RWPE2 (cell line): ENCODE results near the gene RTF1.
A peak's percentile ranks its signal among the peaks of the same experiment; 100 is the strongest.
"Not testable (repeated sequence)": the region's sequence is repeated elsewhere in the genome, so short reads cannot be mapped to it uniquely, and the experiment has no call there.

Source experiments
- ATAC-seq: fragments of 200-7000 bp; cut with Tn5 transposase; 3 replicates; pipeline ENCODE4 v1.9.1; 2021; ENCODE audit warnings: low read depth
- DNase-seq: peaks from one replicate; pipeline ENCODE4 v3.0.0-alpha.2; 2020; ENCODE audit warnings: low spot score
- H3K27ac ChIP-seq: fragments of 450-650 bp; 2 replicates; pipeline ENCODE4 v1.5.1; 2017; ENCODE audit warnings: mild to moderate bottlenecking; ENCODE audit not compliant: poor library complexity, severe bottlenecking
- H3K27me3 ChIP-seq: fragments of 250-450 bp; sonication (Bioruptor Pico); 2 replicates; pipeline ENCODE4 v1.5.1; 2021; ENCODE audit warnings: mild to moderate bottlenecking, moderate library complexity; ENCODE audit not compliant: insufficient read depth, poor library complexity, severe bottlenecking
- H3K36me3 ChIP-seq: fragments of 250-450 bp; sonication (Bioruptor Pico); 2 replicates; pipeline ENCODE4 v1.5.1; 2020; ENCODE audit warnings: low read depth, mild to moderate bottlenecking, moderate library complexity
- H3K4me1 ChIP-seq: fragments of 250-450 bp; sonication (Bioruptor Pico); 2 replicates; pipeline ENCODE4 v1.5.1; 2021; ENCODE audit warnings: mild to moderate bottlenecking, moderate library complexity; ENCODE audit not compliant: insufficient read depth, poor library complexity, severe bottlenecking
- H3K4me3 ChIP-seq: fragments of 250-450 bp; sonication (Bioruptor Pico); 2 replicates; pipeline ENCODE4 v1.5.1; 2021; ENCODE audit warnings: mild to moderate bottlenecking, moderate library complexity; ENCODE audit not compliant: severe bottlenecking
- H3K9me3 ChIP-seq: fragments of 250-450 bp; sonication (Bioruptor Pico); 2 replicates; pipeline ENCODE4 v1.5.1; 2021; ENCODE audit warnings: mild to moderate bottlenecking, moderate library complexity; ENCODE audit not compliant: severe bottlenecking
- TF ChIP-seq, protein P1 (sequence below): fragments of 450-650 bp; IDR thresholded peaks from one replicate; pipeline ENCODE4 v1.5.1; 2017; ENCODE audit warnings: mild to moderate bottlenecking, moderate library complexity; ENCODE audit not compliant: poor library complexity, severe bottlenecking

RTF1 gene

DNA sequence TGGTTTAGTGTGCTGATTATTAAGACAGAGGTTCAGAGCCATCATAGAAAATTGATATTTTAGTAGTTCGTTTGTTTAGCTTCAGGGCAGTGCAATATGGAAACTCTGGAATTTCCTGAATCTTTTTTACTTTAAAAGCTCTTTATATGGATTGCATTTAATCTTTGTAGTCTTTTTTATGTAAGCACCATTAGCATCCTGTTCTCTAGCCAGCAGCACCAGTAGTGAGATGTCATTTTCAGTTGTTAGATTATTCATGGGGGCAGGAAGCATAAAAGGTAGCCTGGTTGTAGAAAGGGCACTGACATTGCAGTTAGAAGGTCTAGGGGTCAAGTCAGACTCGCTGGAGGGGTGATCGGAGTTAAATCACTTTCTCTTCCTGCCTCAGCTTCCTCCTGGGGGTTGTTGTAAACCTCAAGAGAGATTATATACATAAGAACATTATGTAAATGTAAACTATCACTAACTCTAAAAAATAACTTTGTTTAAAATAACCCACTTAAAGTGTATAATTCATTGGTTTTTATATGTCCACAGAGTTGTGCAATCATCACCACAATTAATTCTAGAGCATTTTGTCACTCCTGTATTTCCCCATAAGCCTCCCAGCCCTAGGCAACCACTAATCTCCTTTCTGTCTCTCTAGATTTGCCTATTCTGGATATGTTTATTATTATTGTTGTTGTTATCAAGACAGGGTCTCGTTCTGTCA lies 45.3 kb downstream of the RTF1 start:
- Histone ChIP-seq H3K9me3 (no peaks in the 10 kb centered on the region), H3K4me3 (no peak overlapping the region), H3K36me3 (peaks cover 74% of the 10 kb centered on the region), H3K27ac (no peak overlapping the region), H3K27me3 (no peaks in the 10 kb centered on the region), H3K4me1 (no peaks in the 10 kb centered on the region)
- no peak for DNase-seq
- TF ChIP-seq, protein P1, sequence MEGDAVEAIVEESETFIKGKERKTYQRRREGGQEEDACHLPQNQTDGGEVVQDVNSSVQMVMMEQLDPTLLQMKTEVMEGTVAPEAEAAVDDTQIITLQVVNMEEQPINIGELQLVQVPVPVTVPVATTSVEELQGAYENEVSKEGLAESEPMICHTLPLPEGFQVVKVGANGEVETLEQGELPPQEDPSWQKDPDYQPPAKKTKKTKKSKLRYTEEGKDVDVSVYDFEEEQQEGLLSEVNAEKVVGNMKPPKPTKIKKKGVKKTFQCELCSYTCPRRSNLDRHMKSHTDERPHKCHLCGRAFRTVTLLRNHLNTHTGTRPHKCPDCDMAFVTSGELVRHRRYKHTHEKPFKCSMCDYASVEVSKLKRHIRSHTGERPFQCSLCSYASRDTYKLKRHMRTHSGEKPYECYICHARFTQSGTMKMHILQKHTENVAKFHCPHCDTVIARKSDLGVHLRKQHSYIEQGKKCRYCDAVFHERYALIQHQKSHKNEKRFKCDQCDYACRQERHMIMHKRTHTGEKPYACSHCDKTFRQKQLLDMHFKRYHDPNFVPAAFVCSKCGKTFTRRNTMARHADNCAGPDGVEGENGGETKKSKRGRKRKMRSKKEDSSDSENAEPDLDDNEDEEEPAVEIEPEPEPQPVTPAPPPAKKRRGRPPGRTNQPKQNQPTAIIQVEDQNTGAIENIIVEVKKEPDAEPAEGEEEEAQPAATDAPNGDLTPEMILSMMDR, result no peak
- ATAC-seq, result no peak

DNA sequence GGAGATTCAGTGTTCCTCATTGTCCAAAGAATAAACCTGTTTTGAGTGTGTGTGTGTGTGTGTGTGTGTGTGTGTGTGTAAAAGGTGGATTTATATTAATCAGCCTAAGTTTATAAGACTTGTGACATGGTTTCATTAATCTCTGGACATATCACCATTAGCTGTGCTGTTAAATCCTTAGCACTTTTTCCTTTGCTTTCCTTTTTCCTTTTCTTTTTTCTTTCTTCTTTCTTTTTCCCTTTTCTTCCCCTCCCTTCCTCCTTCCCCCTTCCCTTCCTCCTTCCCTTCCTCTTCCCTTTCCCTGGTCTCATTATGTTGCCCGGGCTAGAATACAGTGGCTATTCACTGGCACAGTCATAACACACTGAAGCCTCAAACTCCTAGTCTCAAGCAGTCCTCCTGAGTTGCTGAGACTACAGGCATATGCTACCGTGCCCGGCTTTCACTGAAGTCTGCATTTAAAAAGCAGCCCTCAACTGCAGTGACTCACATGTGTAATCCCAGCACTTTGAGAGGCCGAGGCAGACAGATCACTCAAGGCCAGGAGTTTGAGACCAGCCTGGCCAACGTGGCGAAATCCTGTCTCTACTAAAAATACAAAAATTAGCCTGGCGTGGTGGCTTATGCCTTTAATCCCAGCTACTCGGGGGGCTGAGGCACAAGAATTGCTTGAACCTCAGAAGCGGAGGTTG lies 48.1 kb downstream of the RTF1 start:
- Histone ChIP-seq H3K4me1 (no peaks in the 10 kb centered on the region), H3K27ac (no peak overlapping the region), H3K4me3 (no peak overlapping the region), H3K27me3 (no peaks in the 10 kb centered on the region), H3K36me3 (peaks cover 64% of the 10 kb centered on the region), H3K9me3 (no peaks in the 10 kb centered on the region)
- ATAC-seq, result no peak
- no peak for DNase-seq
- TF ChIP-seq, protein P1, result no peak

DNA sequence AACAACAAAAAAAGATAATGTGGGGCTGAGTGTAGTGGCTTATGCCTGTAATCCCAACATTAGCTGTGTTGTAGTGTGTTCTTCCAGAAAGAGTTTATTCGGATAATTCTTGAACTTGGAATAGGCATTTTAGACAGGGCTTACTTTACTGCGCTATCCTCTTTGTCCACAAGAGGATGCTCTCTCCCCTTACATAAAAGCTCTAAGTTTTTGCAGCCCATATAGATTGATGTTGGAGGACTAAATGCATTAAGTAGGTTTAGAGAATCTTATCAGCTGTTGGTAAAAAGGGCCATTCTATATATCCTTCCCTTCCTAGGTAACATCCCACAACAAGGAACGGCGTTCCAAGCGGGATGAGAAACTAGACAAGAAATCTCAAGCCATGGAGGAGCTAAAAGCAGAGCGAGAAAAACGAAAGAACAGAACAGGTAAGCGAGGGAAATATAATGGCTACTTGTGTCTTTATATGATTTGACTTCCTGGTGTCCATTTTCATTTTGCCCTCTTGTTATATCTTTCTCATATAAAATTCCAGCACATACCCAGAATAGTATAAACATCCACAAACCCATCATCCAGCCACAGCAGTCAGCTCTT lies 49.0 kb downstream of the RTF1 start:
- Histone ChIP-seq H3K4me3 (no peak overlapping the region), H3K4me1 (no peaks in the 10 kb centered on the region), H3K9me3 (no peaks in the 10 kb centered on the region), H3K27me3 (no peaks in the 10 kb centered on the region), H3K36me3 (peaks cover 72% of the 10 kb centered on the region), H3K27ac (no peak overlapping the region)
- peak; percentile 55; the same call in 1 of the 3 replicates for ATAC-seq
- TF ChIP-seq, protein P1, result peak; percentile 100
- DNase-seq, result no peak

DNA sequence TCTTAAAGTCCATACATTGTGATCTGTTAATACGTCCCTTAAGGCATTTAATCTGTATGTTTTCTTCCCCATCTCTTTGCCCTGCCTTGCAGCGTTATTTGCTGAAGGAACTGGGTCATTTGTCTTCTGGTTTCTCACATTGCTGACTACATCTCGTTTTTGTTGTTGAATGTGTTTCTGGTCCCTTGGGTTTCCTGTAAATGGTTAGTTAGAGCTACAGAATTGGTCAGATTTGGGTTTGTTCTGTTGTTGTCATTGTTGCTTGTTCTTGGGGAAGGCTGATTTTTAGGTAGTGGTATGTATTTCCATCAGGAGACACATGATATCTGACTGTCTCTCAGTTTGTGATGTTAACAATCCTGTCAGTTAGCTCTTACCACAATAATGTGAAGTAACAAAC lies 49.8 kb downstream of the RTF1 start:
- ATAC-seq, result no peak
- H3K4me1 ChIP-seq, result no peaks in the 10 kb centered on the region
- no peak overlapping the region for H3K27ac ChIP-seq
- no peaks in the 10 kb centered on the region for H3K9me3 ChIP-seq
- no peaks in the 10 kb centered on the region for H3K27me3 ChIP-seq
- TF ChIP-seq, protein P1, result no peak
- no peak overlapping the region for H3K4me3 ChIP-seq
- DNase-seq, result no peak
- H3K36me3 ChIP-seq, result peaks cover 79% of the 10 kb centered on the region

DNA sequence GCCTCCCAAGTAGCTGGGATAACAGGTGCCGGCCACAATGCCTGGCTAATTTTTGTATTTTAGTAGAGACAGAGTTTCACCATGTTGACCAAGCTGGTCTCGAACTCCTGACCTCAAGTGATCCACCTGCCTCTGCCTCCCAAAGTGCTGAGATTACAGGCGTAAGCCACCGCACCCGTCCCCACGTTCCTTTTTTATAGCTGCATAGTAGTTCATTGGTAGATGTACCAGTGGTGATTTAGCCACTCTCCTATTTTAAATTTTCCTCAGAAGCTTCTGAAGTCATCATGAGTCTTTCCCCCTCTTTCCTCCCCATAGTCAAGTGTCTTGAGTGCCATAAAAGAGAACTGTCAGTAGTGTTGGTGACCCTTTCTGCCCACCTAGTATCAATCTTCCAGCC lies 52.7 kb downstream of the RTF1 start:
- ATAC-seq, DNase-seq, H3K4me1 ChIP-seq, H3K27me3 ChIP-seq, H3K27ac ChIP-seq, H3K4me3 ChIP-seq, H3K9me3 ChIP-seq: not testable (repeated sequence)
- H3K36me3 ChIP-seq, result peaks cover 78% of the 10 kb centered on the region
